ENCODE results near the gene OLFML3.

Gene OLFML3

DNA sequence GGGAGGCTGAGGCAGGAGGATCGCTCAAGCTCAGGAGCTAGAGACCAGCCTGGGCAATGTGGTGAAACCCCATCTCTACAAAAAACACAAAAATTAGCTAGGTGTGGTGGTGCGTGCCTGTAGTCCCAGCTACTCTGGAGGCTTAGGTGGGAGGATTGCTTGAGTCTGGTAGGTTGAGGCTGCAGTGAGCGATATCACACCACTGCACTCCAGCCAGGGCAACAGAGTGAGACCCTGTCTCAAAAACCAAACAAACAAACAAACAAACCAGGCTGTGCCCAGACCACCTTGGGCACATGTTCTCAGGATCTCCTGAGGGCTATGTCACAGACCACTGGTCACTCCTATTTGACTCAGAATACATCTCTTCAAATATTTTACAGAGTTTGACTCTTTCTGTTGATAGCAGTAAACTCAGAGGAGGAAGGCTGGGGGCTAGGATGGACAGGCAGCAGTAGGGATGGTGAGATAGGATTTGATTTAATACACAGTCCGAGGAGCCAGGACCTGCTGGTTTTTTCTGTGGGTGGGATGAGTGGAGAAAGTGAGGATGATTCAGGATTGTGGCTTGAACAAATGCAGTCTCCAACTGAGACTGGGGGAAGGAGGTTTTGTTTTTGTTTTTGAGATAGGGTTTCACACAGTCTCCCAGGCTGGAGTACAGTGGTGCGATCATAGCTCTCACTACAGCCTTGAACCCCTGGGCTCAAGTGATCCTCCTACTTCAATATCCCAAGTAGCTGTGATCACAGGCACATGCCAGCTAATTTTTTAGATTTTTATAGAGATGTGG lies 46.5 kb downstream of the OLFML3 start:
- DNase-seq (ENCODE audit: low read depth in 2 of 2), result no peak

DNA sequence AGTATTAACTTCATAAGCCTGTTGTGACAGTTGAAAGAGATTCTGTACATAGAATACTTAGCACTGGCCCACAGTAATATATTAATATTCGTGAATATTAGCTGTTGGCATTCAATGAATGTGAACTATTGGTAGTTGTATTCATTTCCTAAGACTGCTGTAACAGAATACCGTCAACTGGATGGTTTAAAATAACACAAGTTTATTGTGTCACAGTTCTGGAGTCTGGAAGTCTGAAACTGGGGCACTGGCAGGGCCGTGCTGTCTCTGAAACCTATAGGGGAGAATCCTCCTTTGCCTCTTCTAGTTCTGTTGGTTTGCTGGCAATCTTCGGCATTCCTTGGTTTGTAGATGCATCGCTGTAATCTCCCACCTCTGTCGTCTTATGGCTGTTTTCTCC lies 47.5 kb downstream of the OLFML3 start:
- no peak for DNase-seq (ENCODE audit: low read depth in 2 of 2)
